GM19351 (cell line): Measurements from ENCODE around the gene RPH3AL.
"Not testable (repeated sequence)": the region's sequence is repeated elsewhere in the genome, so short reads cannot be mapped to it uniquely, and the experiment has no call there.

Experiments used
- ATAC-seq: cut with Tn5 transposase; IDR thresholded peaks from one replicate; pipeline ENCODE4 v1.9.1; 2021; ENCODE audit warnings: mild to moderate bottlenecking, moderate library complexity; ENCODE audit not compliant: unreplicated experiment

The RPH3AL gene

DNA sequence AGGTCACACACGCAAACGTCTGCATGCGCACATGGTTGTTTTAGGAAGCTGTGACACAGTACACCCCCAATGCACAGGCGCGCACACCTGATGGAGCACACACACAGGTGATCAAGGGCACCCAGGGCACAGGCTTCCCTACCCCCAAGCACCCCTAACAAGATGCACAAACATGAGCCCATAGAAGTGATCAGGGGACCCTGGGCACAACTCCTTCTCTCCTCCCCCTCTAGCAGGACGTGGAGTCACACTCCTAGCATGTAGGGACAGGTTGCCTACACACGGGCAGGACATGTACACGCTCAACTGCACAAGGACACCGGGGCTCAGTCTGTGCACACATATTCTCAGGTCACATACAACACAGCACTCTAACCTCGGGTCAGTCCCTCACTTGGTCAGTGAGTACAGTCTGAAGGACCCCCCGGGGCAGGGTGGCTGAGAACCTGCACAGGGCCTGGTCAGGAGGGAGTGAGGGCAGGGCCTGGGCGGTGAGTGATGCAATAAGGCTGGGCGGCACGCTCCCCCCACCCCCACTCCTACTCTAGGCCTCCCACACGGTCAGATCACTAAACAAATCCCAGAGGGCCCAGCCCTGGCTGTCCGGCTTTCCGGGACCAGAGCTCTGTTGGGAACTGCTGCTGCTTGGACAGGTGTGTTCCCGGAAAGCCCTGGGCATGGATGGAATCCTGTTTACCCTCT is 170.4 kb downstream of the RPH3AL start:
- ATAC-seq: no peak

DNA sequence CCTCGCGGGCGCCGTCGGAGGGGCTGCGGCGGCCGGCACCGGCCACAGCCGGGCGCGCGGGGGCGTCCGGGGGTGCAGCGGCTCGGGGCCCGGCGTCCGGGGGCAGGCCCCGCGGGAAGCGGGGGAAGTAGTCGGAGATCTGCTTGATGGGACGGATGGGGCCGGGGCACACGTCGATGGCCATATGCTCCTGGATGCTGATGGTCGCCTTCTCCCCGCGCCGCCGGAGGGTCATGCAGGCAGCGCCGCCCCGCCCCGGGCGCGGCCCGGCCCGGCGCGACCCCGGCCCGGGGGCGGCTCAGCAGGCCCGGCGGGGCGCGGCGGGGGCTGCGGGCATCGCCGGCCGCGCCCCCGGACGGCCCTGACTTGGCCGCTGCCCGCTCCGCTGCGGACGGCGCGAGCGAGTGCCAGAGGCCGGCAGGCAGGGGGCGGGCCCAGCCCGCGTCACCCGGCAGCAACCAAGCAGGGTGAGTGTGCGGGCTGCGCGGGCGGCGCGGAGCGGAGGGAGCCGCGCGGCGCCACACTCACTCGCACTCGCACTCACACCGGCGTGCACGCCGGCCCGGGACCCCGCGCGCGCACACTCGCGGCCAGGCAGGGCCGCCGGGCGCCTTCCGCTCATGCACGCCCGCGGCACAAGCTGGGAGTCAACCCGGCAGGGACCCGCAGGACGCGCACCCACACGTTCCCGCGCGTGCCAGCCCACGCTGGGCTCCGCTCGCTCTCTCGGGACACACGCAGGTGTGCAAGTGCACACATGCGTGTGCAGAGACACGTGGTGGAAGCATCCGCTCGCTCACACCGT is 171.2 kb downstream of the RPH3AL start, which contains the start of gene DOC2B:
Gene DOC2B, minus strand, starts transcription at position 406 of the 805 bp plus-strand sequence. Its CDS starts 171 bp downstream, at position 235.
- no peak for ATAC-seq

DNA sequence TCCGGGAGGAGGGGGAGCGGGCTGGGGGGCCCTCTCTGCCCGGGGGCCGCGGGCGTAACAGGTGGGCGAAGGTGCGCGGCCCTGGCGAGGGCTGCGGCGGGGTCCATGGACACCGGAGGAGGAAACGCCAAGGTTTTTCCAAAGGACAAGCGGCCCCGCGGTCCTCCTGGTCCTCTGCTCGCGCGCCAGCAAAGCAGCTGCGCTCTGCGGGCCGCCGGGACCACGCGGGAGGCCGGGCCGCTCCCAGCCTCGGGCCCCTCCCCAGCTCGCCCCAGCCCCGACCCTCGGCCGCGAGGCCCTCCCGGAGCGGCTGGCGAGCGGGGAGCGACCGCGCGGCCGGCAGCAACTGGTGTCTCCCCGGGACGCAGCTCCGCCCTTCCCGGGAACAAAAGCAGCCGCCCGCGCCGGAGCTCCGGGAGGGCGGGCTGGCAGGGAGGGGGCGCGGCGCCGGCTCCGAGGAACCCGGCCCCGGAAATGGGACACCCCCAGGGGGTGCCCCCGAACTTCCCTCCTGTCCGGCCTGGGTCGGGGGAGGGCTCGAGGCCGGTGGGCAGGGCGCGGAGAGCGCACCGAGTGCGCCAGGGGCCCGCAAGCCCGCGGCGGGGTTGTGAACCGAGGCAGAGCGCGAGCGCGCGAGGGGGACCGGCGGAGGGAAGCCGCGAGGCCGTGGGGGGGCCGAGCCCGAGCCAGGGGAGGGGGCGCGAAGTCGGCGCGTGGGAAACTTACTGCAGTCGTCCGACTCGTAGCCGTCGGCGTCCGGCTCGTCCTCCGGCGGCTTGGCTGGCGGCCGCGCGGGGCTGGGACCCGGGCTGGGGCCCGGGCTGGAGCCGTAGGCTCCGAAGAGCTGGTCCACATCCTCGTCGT is 172.0 kb downstream of the RPH3AL start:
- ATAC-seq: no peak

DNA sequence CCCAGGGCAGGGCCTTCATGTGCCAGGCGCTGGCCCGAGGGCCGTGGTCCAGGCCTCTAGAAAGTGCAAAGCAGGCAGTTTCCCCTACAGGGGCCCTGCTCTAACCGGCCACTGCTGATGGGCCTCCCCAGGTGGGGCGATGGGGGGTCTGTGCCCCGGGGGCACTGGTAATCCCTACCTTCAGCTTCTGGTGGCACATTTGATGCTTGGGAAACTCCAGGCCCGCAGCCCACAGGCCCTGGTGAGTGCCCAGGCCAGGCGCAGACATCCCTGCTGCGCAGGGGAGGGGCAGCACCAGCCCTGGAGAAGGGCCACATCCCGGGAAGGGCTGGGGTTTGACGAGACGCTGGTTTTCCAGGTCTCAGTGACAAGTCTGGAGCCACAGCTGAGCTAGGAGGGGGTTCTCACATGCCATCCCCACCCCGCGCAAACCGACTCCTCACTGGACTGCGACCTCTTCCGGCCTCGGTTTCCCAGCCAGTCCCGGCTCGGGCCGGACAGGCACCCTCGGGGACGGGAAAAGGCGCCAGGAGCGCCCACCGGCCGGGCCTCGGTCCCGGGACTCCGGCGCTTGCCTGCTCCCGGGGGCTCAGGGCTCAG is 172.7 kb downstream of the RPH3AL start:
- no peak for ATAC-seq

DNA sequence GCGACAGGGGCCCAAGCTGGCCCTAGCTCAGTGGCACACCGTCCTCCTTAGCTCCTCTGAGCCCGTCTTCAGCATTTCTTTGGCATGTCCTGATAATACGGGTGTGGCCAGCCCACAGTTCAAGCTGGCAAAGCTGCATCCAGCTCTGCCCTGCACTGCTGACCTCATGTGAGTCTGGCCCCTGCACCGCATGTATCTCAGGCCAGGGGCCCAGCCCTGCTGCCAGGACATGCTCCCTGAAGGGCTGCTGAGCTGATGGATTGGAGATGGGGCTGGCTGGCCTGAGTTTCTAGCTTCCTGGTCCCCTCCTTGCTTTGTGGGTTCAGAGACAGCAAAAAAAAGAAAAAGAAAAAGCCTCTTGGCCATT is 173.6 kb downstream of the RPH3AL start:
- ATAC-seq: no peak

DNA sequence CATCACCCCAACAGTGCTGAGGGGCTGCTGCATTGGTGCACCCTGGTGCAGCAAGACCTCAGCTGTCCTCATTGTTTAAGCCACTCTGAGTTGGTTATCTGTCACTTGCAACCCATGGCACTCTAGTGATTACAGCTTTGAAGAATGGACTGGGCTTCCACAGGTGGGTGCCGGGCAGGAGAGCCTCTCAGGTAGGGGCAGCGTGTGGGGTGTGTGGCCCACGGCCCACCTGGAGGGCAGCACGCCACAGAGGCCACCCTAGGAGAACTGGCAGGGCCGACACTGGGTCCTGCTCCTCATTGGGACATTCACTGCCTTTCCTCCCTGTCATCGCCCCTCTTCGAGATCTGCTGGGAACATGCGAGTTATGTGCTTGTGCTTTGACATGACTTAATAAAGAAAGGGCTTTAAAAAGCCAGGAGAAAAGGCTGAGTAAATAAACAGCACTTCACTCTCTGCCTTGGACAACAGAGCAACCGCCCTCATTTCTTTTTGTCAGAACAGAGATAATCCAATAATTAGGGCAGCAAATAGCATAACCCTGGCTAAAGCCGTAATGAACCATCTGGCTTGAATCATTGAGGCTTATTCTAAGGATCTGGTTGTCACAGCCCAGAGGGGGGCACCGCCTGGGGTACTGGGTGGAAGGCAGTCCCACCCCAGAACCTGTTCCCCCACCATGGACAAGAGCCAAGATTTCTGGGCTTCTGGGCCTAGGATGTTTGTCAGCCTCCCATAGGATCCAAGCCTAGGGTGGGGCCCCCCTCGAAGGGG is 174.1 kb downstream of the RPH3AL start:
- ATAC-seq: no peak

DNA sequence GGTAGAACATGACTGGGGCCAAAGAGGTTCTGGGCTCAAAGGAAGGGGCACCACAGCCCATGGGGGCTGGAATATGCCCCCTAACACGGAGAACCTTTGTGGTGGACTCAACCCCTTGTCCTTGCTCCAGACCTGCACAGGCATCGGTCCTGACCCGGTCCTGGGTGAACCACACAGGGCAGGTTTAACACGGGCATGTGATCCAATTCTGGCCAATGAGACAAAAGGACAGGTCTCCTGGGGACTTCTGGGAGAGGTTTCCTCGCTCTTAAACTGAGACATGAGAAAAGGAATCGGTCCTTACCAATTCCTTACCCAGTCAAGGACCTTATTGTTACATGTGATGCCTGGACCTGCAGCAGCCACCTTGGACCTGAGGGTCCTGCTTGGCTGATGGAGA is 174.8 kb downstream of the RPH3AL start:
- ATAC-seq: no peak

DNA sequence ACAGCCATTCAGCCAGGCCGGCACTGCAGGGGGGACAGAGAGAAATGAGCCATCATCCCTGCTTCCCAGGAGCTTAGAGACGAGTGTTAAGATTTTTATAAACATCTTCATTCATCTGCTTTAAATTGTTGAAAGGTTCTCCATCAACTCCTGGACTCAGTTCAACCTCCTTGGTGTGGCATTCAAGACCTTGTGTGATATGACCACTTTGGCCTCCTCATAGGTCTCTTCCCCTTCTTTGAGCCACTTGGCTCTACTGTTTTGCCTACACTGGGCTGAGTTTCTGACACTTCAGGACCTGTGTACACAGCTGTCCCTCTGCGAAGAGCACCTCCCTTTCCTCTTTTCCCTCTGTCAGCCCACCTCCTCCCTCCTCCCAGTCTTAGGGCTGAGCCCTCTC is 175.5 kb downstream of the RPH3AL start:
- no peak for ATAC-seq

DNA sequence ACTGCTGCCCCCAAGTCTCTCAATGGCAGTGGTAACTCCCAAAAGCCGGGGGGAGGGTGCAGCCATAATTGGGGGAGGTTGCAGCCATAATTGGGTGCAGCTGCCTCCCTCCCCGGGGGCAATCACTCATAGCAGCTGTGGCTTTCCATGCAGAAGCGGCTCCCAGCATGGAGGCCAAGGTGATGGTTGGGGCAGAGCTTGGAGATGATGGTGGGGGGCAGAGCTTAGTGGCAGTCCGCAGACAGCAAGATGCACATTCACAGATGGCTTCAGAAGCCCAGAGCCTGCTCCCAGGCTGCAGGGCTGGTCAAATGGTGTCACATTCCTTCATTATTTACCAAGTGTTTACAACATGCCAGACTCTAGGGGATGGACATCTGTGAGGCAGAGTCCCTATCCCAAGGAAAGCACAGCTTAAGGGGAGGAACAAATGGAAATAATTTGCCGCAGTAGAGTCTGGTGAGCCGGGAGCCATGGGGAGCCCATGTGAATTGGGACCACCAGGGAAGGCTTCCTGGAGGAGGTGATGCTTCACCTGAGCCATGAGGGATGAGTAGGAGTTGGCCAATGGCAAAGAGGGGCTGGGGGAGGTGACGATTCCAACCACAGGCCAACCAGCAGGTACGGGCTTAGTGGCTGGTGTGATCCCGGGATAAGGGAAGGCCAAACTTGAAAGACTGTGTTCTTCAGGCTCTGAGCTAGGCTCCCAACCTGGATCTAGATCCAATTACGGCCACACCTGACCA is 179.3 kb downstream of the RPH3AL start:
- ATAC-seq: no peak

DNA sequence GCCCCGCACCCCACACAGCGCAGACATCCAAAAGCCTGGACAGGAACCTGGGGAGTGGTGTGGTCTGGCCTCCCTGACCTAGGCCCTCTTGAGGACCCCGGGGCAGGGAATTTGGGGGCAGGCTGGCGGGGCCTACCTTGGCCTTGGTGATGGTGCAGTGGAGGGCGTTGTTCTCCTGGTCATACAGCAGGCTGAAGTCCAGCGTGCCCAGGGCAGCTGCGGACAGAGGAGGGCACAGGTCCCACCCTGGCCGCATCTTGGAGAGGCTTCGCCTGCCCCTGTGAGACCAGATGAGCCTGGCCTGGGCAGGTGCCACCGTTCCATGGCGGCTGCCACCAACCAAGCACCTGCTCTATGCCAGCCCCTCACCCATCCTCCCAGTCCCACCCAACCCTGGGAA is 180.2 kb downstream of the RPH3AL start:
- no peak for ATAC-seq

DNA sequence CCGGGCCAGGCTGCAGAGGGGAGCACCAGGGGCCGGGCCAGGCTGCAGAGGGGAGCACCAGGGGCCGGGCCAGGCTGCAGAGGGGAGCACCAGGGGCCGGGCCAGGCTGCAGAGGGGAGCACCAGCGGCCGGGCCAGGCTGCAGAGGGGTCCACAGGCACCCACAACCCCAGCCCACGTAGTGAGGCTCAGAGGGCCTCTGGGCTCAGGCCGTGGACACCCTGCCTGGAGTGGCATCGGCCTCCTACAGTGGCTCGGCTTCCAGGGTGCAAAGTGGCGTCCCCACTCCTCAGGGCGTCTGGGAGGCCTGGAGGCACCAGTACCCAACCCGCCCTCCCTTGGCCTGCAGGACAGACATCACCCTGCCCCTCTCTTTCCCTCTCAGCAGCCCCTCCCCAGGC is 180.7 kb downstream of the RPH3AL start:
- no peak for ATAC-seq

DNA sequence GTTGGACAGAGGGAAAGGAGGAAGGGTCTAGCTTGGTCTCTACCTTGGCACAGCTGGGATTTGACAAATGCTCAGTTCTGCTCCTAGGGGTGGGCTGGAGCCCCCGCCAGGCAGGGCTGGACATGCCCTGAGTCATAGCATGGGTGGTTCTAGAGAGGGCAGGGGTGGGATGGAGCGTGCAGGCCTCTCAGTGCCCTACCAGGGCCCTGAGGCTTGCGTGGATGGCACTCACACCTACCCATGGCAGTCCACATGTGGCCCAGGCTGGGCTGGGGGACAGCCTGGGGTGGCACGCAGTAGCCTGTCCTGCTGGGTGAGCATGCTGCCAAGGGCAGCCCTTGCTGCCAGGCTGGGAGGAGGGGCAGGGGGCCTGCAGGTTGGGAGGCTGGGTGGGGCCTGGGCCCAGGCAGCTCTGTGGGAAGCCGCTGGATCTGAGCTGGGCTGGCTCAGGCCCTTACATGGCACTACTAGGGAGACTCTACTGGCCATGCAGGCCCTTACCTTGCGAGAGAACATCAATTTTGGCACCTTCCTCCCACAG is 182.4 kb downstream of the RPH3AL start:
- no peak for ATAC-seq

DNA sequence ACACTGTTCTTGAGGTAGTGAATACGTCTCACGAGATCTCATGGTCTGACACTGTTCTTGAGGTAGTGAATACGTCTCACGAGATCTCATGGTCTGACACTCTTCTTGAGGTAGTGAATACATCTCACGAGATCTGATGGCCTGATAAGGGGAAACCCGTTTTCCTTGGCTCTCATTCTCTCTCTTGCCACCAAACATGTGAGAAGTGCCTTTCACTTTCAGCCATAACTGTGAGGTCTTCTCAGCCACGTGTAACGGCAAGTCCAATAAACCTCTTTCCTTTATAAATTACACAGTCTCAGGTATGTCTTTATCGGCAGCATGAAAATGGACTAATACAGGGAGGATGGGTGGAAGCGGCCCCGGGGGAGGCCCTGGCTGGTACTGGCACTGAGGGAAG is 184.0 kb downstream of the RPH3AL start:
- ATAC-seq: not testable (repeated sequence)

DNA sequence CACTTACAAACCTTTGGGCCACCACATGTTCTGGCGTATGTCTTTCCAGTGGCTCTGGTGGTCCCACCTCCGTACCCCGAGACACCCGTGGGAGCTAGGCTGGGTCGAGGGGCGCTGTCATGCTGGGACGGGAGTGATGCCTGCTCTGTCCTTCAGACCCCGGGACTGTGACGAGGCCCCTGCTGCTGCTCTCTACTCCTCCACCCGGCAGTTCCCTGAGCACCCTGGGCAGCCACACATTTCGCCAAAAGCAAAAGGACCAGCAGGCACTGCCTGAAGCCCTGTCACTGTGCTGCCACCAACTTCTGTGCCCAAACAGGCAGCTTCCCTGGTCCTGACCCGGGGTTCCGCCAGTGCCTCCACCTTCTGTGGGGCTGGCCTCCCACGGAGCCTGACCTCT is 186.7 kb downstream of the RPH3AL start:
- ATAC-seq: no peak

DNA sequence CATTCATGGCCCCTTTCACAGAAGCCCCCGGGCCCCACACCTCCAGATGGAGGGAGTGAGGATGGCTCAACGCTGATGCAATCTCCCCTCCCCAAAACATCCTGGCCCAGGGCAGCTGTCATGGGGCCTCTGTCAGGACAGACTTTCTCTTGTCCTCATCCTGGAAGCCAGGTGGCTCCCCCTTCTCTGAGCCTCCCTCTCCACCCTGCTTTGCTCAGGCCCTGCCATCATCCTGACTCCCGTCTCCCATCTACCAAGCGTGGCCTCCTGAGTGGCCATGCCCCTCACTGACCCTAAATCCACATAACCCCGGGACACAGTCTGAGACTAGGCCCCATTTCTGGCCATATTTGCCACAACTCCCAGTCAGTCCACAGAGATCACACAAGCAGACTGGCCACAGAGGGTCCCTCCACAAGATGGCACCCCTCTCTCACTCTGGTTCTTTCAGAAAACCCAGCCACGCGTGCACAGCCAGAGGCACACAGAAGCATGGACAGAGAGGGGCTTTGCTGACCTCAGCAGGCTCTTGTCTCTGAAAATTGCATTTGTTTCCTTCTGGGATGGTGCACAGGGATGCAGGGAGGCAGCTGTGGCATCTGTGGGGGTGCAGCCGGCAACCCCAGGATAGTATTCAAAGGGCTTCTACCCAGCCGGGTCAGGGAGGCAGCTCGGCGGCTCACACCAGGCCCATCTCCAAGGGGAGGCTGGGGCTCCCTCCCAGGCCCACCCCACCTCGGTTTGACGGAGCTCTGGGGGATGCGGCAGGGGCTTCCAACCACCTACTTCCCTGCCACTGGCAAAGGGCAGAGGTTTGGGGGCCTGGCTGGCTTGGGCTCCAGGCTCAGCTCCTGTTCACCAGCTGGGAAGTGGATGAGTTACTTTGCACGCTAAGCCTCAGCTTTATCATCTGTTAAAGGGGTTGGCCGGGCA is 188.0 kb downstream of the RPH3AL start:
- ATAC-seq: no peak

DNA sequence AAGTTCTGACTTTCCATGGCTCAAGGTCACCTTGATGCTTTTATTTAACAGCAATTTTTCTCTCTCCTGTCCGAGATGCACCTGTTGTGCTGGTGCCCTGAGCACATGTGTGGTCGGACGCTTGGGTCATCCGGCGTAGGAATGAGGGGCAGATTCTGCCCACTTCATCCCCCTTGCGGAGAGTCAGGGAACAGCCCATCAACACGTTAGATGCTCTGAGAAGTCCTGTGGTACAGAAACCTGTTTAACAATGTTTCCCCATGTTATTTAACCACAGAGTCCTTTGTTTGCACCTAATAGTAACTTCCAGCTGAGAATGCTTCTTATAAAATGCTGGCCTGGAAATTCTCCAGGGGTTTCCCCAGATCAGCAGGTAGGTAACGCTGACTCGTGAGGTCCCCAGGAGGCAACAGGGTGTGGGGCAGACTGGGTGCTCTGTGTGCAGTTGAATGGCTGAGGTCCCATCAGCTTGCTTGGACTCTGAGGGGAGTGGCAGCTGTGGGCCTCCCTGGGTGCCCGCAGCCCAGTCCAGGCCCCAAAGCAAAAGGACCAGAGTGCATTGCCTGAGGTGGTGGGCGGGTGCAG is 189.0 kb downstream of the RPH3AL start:
- no peak for ATAC-seq

DNA sequence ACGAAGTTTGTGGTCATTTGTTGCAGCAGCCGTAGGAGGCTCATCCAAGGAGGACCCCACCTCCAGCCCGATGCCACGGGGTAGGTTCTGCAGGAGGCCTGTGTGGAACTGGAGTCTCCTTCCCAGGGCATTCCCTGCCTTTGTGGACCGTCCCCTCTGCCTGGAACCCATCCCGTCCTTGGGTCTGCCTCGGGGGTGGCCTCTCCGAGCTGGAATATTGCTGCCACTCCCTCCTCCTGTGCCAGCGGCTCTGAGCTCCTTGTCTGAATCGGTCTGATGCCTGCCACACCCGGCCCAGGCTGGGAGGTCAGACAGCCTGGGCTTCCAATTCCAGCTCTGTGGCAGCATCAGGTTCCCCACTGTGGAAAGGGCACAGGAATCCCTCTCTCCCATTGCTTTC is 189.9 kb downstream of the RPH3AL start:
- no peak for ATAC-seq
